Stimulated activated CD4-positive, alpha-beta T cell treated with anti-CD3 and anti-CD28 coated beads, TNF-alpha, amount 100 ng/mL, for 1 hour (primary cell): ENCODE results near the gene CYP21A2.
"Not testable (repeated sequence)": the region's sequence is repeated elsewhere in the genome, so short reads cannot be mapped to it uniquely, and the experiment has no call there.

Source experiments
- DNase-seq, 3 donors: peaks; one replicate each; pipeline ENCODE4 v3.0.0-alpha.2; 2020; ENCODE audit warnings: low read depth in 3 of 3, low spot score in 1 of 3

The CYP21A2 gene

GRCh38 chr6:32037598-32038524 lies at the start of gene CYP21A2:
Gene CYP21A2, plus strand, starts transcription at chr6:32038415. Its CDS starts 8 bp downstream, at chr6:32038423.
- DNase-seq: not testable (repeated sequence)

- not testable (repeated sequence) for DNase-seq
Measured at GRCh38 chr6:31989363-31989762, 48.9 kb upstream of the CYP21A2 start.

GRCh38 chr6:31994421-31994820 lies 43.8 kb upstream of the CYP21A2 start:
- not testable (repeated sequence) for DNase-seq

GRCh38 chr6:31996385-31996784 lies 41.8 kb upstream of the CYP21A2 start:
- not testable (repeated sequence) for DNase-seq

GRCh38 chr6:32002546-32003268 lies 35.5 kb upstream of the CYP21A2 start:
- not testable (repeated sequence) for DNase-seq

GRCh38 chr6:32003301-32003700 lies 34.9 kb upstream of the CYP21A2 start:
- DNase-seq: not testable (repeated sequence)

- DNase-seq: not testable (repeated sequence)
Measured at GRCh38 chr6:32004393-32004792, 33.8 kb upstream of the CYP21A2 start.

- not testable (repeated sequence) for DNase-seq
Measured at GRCh38 chr6:32004864-32005537, 33.2 kb upstream of the CYP21A2 start.

- DNase-seq: not testable (repeated sequence)
Measured at GRCh38 chr6:32005538-32005880, 32.7 kb upstream of the CYP21A2 start.

GRCh38 chr6:32005991-32006529 lies 32.2 kb upstream of the CYP21A2 start:
- not testable (repeated sequence) for DNase-seq

GRCh38 chr6:32007086-32007485 lies 31.1 kb upstream of the CYP21A2 start:
- not testable (repeated sequence) for DNase-seq

- DNase-seq: not testable (repeated sequence)
Measured at GRCh38 chr6:32008037-32008436, 30.2 kb upstream of the CYP21A2 start.

- not testable (repeated sequence) for DNase-seq
Measured at GRCh38 chr6:32008616-32009015, 29.6 kb upstream of the CYP21A2 start.

- DNase-seq: not testable (repeated sequence)
Measured at GRCh38 chr6:32009537-32009936, 28.7 kb upstream of the CYP21A2 start.

GRCh38 chr6:32010856-32011530 lies 27.2 kb upstream of the CYP21A2 start:
- not testable (repeated sequence) for DNase-seq

GRCh38 chr6:32012941-32013617 lies 25.1 kb upstream of the CYP21A2 start:
- DNase-seq: not testable (repeated sequence)

GRCh38 chr6:32013738-32014137 lies 24.5 kb upstream of the CYP21A2 start:
- DNase-seq: not testable (repeated sequence)

GRCh38 chr6:32014547-32014946 lies 23.7 kb upstream of the CYP21A2 start, which contains the start of gene C4B:
Gene C4B, plus strand, starts transcription at chr6:32014795. Its CDS starts 51 bp downstream, at chr6:32014846.
- DNase-seq: not testable (repeated sequence)

- not testable (repeated sequence) for DNase-seq
Measured at GRCh38 chr6:32022100-32022499, 16.1 kb upstream of the CYP21A2 start.

GRCh38 chr6:32028631-32029030 lies 9.6 kb upstream of the CYP21A2 start:
- not testable (repeated sequence) for DNase-seq
